B cell (primary cell): Measurements from ENCODE around the gene CTDSPL2.

Experiments used
- CTCF ChIP-seq: fragments of 200-600 bp; IDR thresholded peaks from one replicate; pipeline ENCODE4 v1.8.0; 2022; ENCODE audit warnings: antibody characterized with exemption, mild to moderate bottlenecking
- EZH2 ChIP-seq: IDR thresholded peaks from 2 replicates; pipeline ENCODE4 v1.6.1; 2012; ENCODE audit warnings: borderline replicate concordance, low read depth, mild to moderate bottlenecking, moderate library complexity, low read length; ENCODE audit not compliant: insufficient read depth, poor library complexity, severe bottlenecking

- TF ChIP-seq CTCF (peak; percentile 21), EZH2 (no peak)
Observed at GRCh38 chr15:44545913-44546802, 118.7 kb downstream of the CTDSPL2 start.
